Activated CD8-positive, alpha-beta memory T cell treated with anti-CD3 and anti-CD28 coated beads, Interleukin-2, amount 10 ng/mL, durations not matched to agents 7 days and 5 days (primary cell): ENCODE results near the gene CDK5RAP3. TPM values are rescaled to one million over a fixed set of nuclear protein-coding genes. Genes with fewer than 3 reads are reported as not detected.

Experiments
- ATAC-seq: fragments of 150-1000 bp; cut with Tn5 transposase; one replicate; pipeline ENCODE4 v1.10.0; 2021; ENCODE audit warnings: moderate library complexity
- CTCF ChIA-PET: fragments of 350-600 bp; sonication (Branson Sonifier 250); formaldehyde crosslinking; loops from one replicate; lab custom pipeline; 2021; ENCODE audit warnings: antibody characterized with exemption; lab: Charles Lee
- DNase-seq: peaks from one replicate; pipeline ENCODE4 v3.0.0-alpha.2; 2020
- H3K27ac Mint-ChIP-seq: one replicate; pipeline ENCODE4 v1.8.0; 2021; ENCODE audit warnings: mild to moderate bottlenecking, mixed read lengths
- H3K27me3 Mint-ChIP-seq: one replicate; pipeline ENCODE4 v1.8.0; 2021; ENCODE audit warnings: mixed read lengths
- H3K36me3 Mint-ChIP-seq: one replicate; pipeline ENCODE4 v1.8.0; 2021; ENCODE audit warnings: mild to moderate bottlenecking, mixed read lengths
- H3K4me1 Mint-ChIP-seq: one replicate; pipeline ENCODE4 v1.8.0; 2021; ENCODE audit warnings: mixed read lengths
- H3K4me3 Mint-ChIP-seq: one replicate; pipeline ENCODE4 v1.8.0; 2021; ENCODE audit warnings: mild to moderate bottlenecking, moderate library complexity, mixed read lengths
- H3K9me3 Mint-ChIP-seq: one replicate; pipeline ENCODE4 v1.8.0; 2022; ENCODE audit warnings: low read depth, mixed read lengths
- total RNA-seq, 2 experiments: library from RNA; stranded (reverse); gene quantifications; one replicate each; pipeline ENCODE4 v1.2.3, GENCODE V29; 2021

CDK5RAP3 gene
- total RNA-seq, 2 experiments from 2014 or later = 215 to 262 TPM

- peaks cover 16% of the 10 kb centered on the region for H3K27me3 Mint-ChIP-seq
Measured at GRCh38 chr17:48025040-48025903, 54.4 kb downstream of the CDK5RAP3 start.

GRCh38 chr17:48025904-48026501, 55.1 kb downstream of the CDK5RAP3 start:
- Mint-ChIP-seq H3K9me3 (no peaks in the 10 kb centered on the region), H3K27ac (no peak overlapping the region), H3K27me3 (peaks cover 16% of the 10 kb centered on the region), H3K4me1 (peaks cover 36% of the 10 kb centered on the region), H3K4me3 (peak overlapping the region; percentile 84), H3K36me3 (no peaks in the 10 kb centered on the region)
- CTCF ChIA-PET = interaction anchor here (0.6 to 7.4 kb wide), 47 partner anchors 9 to 599 kb away, joined by 3 to 191 read pairs (median 6); partner anchors contain the start of genes CBX1, COPZ2, HOXB5 and HOXB9
- ATAC-seq (no peak), DNase-seq (no peak)

More at GRCh38 chr17:48025040-48025903, 54.4 kb downstream of the CDK5RAP3 start:
- H3K27ac Mint-ChIP-seq = peak overlapping the region; percentile 78
- peak; percentile 91 for ATAC-seq
- no peaks in the 10 kb centered on the region for H3K9me3 Mint-ChIP-seq
- peak overlapping the region; percentile 84 for H3K4me3 Mint-ChIP-seq
- H3K4me1 Mint-ChIP-seq = peaks cover 36% of the 10 kb centered on the region
- H3K36me3 Mint-ChIP-seq = no peaks in the 10 kb centered on the region
- peak; percentile 98 for DNase-seq
- CTCF ChIA-PET = interaction anchor here (0.6 to 7.4 kb wide), 42 partner anchors 10 to 600 kb away, joined by 3 to 191 read pairs (median 6); partner anchors contain the start of genes CBX1, CDK5RAP3, COPZ2 and HOXB5

GRCh38 chr17:48026502-48027321, 55.8 kb downstream of the CDK5RAP3 start:
- no peak overlapping the region for H3K4me3 Mint-ChIP-seq
- peaks cover 19% of the 10 kb centered on the region for H3K27me3 Mint-ChIP-seq
- peaks cover 35% of the 10 kb centered on the region for H3K4me1 Mint-ChIP-seq
- H3K36me3 Mint-ChIP-seq = no peaks in the 10 kb centered on the region
- no peaks in the 10 kb centered on the region for H3K9me3 Mint-ChIP-seq
- DNase-seq (peak; percentile 87), ATAC-seq (peak; percentile 18)
- H3K27ac Mint-ChIP-seq = no peak overlapping the region
- CTCF ChIA-PET = interaction anchor here (0.6 to 7.4 kb wide), 34 partner anchors 9 to 596 kb away, joined by 3 to 191 read pairs (median 11); partner anchors contain the start of genes CDK5RAP3, COPZ2, HOXB5 and LRRC46

- H3K9me3 Mint-ChIP-seq = no peaks in the 10 kb centered on the region
- no peak overlapping the region for H3K4me3 Mint-ChIP-seq
- CTCF ChIA-PET = interaction anchor here (0.8 to 7.4 kb wide), 26 partner anchors 9 to 596 kb away, joined by 3 to 191 read pairs (median 13); partner anchors contain the start of genes CDK5RAP3, COPZ2, HOXB5 and LRRC46
- H3K27me3 Mint-ChIP-seq = peaks cover 18% of the 10 kb centered on the region
- peaks cover 33% of the 10 kb centered on the region for H3K4me1 Mint-ChIP-seq
- no peak overlapping the region for H3K27ac Mint-ChIP-seq
- H3K36me3 Mint-ChIP-seq = no peaks in the 10 kb centered on the region
- DNase-seq (no peak), ATAC-seq (no peak)
Measured at GRCh38 chr17:48027322-48027981, 56.5 kb downstream of the CDK5RAP3 start.

GRCh38 chr17:48028736-48029135, 57.8 kb downstream of the CDK5RAP3 start:
- Mint-ChIP-seq H3K27ac (no peak overlapping the region), H3K9me3 (no peaks in the 10 kb centered on the region), H3K4me3 (no peak overlapping the region), H3K36me3 (no peaks in the 10 kb centered on the region), H3K4me1 (peaks cover 25% of the 10 kb centered on the region), H3K27me3 (peaks cover 24% of the 10 kb centered on the region)
- CTCF ChIA-PET = interaction anchor here (0.6 to 7.4 kb wide), 7 partner anchors 7 to 1723 kb away, joined by 3 to 191 read pairs (median 33); partner anchors contain the start of genes COPZ2 and NFE2L1
- DNase-seq (no peak), ATAC-seq (no peak)

- peaks cover 22% of the 10 kb centered on the region for H3K27me3 Mint-ChIP-seq
- no peak overlapping the region for H3K4me3 Mint-ChIP-seq
- peaks cover 13% of the 10 kb centered on the region for H3K4me1 Mint-ChIP-seq
- DNase-seq (no peak), ATAC-seq (no peak)
- CTCF ChIA-PET = interaction anchor here (1.8 to 7.4 kb wide), 3 partner anchors 16 to 77 kb away, joined by 3 to 191 read pairs (median 99); partner anchors contain the start of genes NFE2L1 and SNX11
- H3K36me3 Mint-ChIP-seq = no peaks in the 10 kb centered on the region
- no peaks in the 10 kb centered on the region for H3K9me3 Mint-ChIP-seq
- no peak overlapping the region for H3K27ac Mint-ChIP-seq
Measured at GRCh38 chr17:48030531-48030930, 59.6 kb downstream of the CDK5RAP3 start.

Other genes starting within 250 kb of the CDK5RAP3 start
- gene TBX21, start 237.9 kb upstream of the CDK5RAP3 start, total RNA-seq = 10 to 100 TPM; 59.0 to 68.4 TPM
- gene OSBPL7, start 149.3 kb upstream of the CDK5RAP3 start, total RNA-seq = 10 to 100 TPM; 30.3 to 47.8 TPM
- 10 to 100 TPM; 54.4 to 64.9 TPM for gene MRPL10, start 139.6 kb upstream of the CDK5RAP3 start, total RNA-seq
- under 1 TPM; 0.14 to 0.44 TPM for gene LRRC46, start 139.4 kb upstream of the CDK5RAP3 start, total RNA-seq
- 10 to 100 TPM; 28.1 to 33.8 TPM for gene SCRN2, start 129.8 kb upstream of the CDK5RAP3 start, total RNA-seq
- gene SP6, start 120.0 kb upstream of the CDK5RAP3 start, total RNA-seq = under 1 TPM in 1 of 2 experiments, not detected in 1; 0.12 TPM
- gene SP2, start 74.9 kb upstream of the CDK5RAP3 start, total RNA-seq = 10 to 100 TPM; 21.7 to 22.9 TPM
- 10 to 100 TPM; 28.0 to 30.4 TPM for gene PNPO, start 29.5 kb upstream of the CDK5RAP3 start, total RNA-seq
- gene PRR15L, start 13.2 kb upstream of the CDK5RAP3 start, total RNA-seq = not detected
- gene COPZ2, start 66.7 kb downstream of the CDK5RAP3 start, total RNA-seq = 10 to 100 TPM in 1 of 2 experiments, 1 to 10 TPM in 1; 5.4 to 14.1 TPM
- 10 to 100 TPM; 56.1 to 80.8 TPM for gene NFE2L1, start 77.2 kb downstream of the CDK5RAP3 start, total RNA-seq
- gene CBX1, start 130.4 kb downstream of the CDK5RAP3 start, total RNA-seq = 10 to 100 TPM; 46.3 to 47.8 TPM
- gene SNX11, start 136.7 kb downstream of the CDK5RAP3 start, total RNA-seq = 10 to 100 TPM; 25.1 to 32.6 TPM